K562 (cell line): Measurements from ENCODE around the gene RDH13. TPM values are rescaled to one million over a fixed set of nuclear protein-coding genes. Genes with fewer than 3 reads are reported as not detected.
A peak's percentile ranks its signal among the peaks of the same experiment; 100 is the strongest.
"Not testable (repeated sequence)": the region's sequence is repeated elsewhere in the genome, so short reads cannot be mapped to it uniquely, and the experiment has no call there.

Source experiments
- ATAC-seq: fragments of 200-7000 bp; cut with Tn5 transposase; 3 replicates; pipeline ENCODE4 v1.9.1; 2020; ENCODE audit warnings: moderate library complexity
- BruUV-seq: library from RNA; stranded (reverse); fragments of 400-500 nt; replicated peaks from 2 replicates; lab custom pipeline; 2021; lab: Mats Ljungman, UMichigan
- CTCF ChIA-PET: fragments of 300-600 bp; formaldehyde crosslinking; extraction: SDS; loops from one replicate; lab custom pipeline; 2021; ENCODE audit warnings: low intra/inter-chr PET ratio; lab: Yijun Ruan, JAX
- POLR2A ChIA-PET: fragments of 300-600, 350-650 bp; sonication (Branson Sonifier 250); formaldehyde crosslinking; extraction: SDS; loops from one replicate; lab custom pipeline; 2021; ENCODE audit warnings: antibody characterized with exemption, inconsistent platforms; lab: Yijun Ruan, JAX
- DNase-seq, 4 experiments: peaks; one replicate each; pipeline versions ENCODE4 v3.0.0 to v3.0.0-alpha.2; 2011 to 2018; ENCODE audit warnings: low spot score in 3 of 4, mixed read lengths in 3 of 4; ENCODE audit errors: extremely low read depth in 1 of 4
- FAIRE-seq: peaks from 2 replicates; lab custom pipeline; 2011; peaks lifted over from hg19 to GRCh38; lab: Jason Lieb, UNC
- H2AFZ ChIP-seq: 2 replicates; pipeline ENCODE4 v1.6.0; 2011; ENCODE audit warnings: low read depth, low read length, control low read depth, inconsistent platforms
- H3K27ac ChIP-seq: fragments of 200-600 bp; 3 replicates; pipeline ENCODE4 v1.8.0; 2011; ENCODE audit warnings: low read depth, mild to moderate bottlenecking, control low read depth, inconsistent platforms, low read length, moderate library complexity, mixed read lengths; ENCODE audit errors: extremely low read depth
- H3K27me3 ChIP-seq, 2 experiments: fragments of 300-600 bp in 1 of 2; 2 replicates in 1 of 2; 3 replicates in 1 of 2; pipeline versions ENCODE4 v1.6.0 to v1.8.0; 2011; ENCODE audit warnings: inconsistent platforms in 2 of 2, low read length in 2 of 2, mild to moderate bottlenecking in 1 of 2, mixed read lengths in 1 of 2, moderate library complexity in 1 of 2; ENCODE audit not compliant: control insufficient read depth in 2 of 2, insufficient read depth in 2 of 2
- H3K36me3 ChIP-seq: fragments of 300-600 bp; 3 replicates; pipeline ENCODE4 v1.8.0; 2011; ENCODE audit warnings: mild to moderate bottlenecking, low read length, inconsistent platforms; ENCODE audit not compliant: control insufficient read depth, insufficient read depth
- H3K4me1 ChIP-seq, 2 experiments: fragments of 200-600 bp in 1 of 2; replicated peaks in 1 of 2; 2 replicates in 1 of 2; 3 replicates in 1 of 2; pipeline versions ENCODE4 v1.5.1 to v1.8.0; 2011; ENCODE audit warnings: inconsistent platforms in 2 of 2, low read length in 2 of 2, mild to moderate bottlenecking in 1 of 2, mixed read lengths in 1 of 2, moderate library complexity in 1 of 2; ENCODE audit not compliant: control insufficient read depth in 2 of 2, insufficient read depth in 2 of 2
- H3K4me2 ChIP-seq: 2 replicates; pipeline ENCODE4 v1.6.1; 2011; ENCODE audit warnings: low read length, control low read depth, inconsistent platforms, mixed read lengths; ENCODE audit not compliant: insufficient read depth
- H3K4me3 ChIP-seq: fragments of 200-600 bp; sonication (generic), shearing (Covaris generic); 2 replicates; pipeline ENCODE4 v1.5.1; 2016; ENCODE audit warnings: control low read depth, inconsistent platforms
- H3K79me2 ChIP-seq: fragments of 200-600 bp; 3 replicates; pipeline ENCODE4 v1.8.0; 2011; ENCODE audit warnings: low read length, inconsistent platforms; ENCODE audit not compliant: control insufficient read depth, insufficient read depth
- H3K9ac ChIP-seq, 2 experiments: 2 replicates each; pipeline versions ENCODE4 v1.6.0 to v1.6.1; 2011; ENCODE audit warnings: low read depth in 2 of 2, low read length in 2 of 2, control low read depth in 1 of 2, inconsistent platforms in 1 of 2, mild to moderate bottlenecking in 1 of 2, mixed read lengths in 1 of 2; ENCODE audit not compliant: insufficient read depth in 1 of 2
- H3K9me1 ChIP-seq: one replicate; pipeline ENCODE4 v1.6.0; 2011; ENCODE audit warnings: inconsistent platforms, mild to moderate bottlenecking, low read length, moderate library complexity; ENCODE audit not compliant: control insufficient read depth, insufficient read depth
- H3K9me3 ChIP-seq: replicated peaks from 2 replicates; pipeline ENCODE4 v1.5.1; 2011; ENCODE audit warnings: low read depth, low read length, inconsistent platforms; ENCODE audit not compliant: control insufficient read depth, insufficient read depth
- H4K20me1 ChIP-seq: replicated peaks from 2 replicates; pipeline ENCODE4 v1.6.1; 2011; ENCODE audit warnings: low read length, inconsistent platforms, mixed read lengths; ENCODE audit not compliant: control insufficient read depth, insufficient read depth
- ATF1 ChIP-seq, 2 experiments: fragments of 450-650 bp in 1 of 2; IDR thresholded peaks; 2 replicates each; pipeline ENCODE4 v1.6.1; 2016; ENCODE audit warnings: missing compliant biosample characterization in 1 of 2, missing genetic modification characterization in 1 of 2
- ATF3 ChIP-seq, 2 experiments: fragments of 450-650 bp in 1 of 2; sonication (generic) in 1 of 2; formaldehyde crosslinking in 1 of 2; IDR thresholded peaks in 1 of 2; conservative IDR thresholded peaks in 1 of 2; 2 replicates each; pipeline versions ENCODE4 v1.6.1 to v1.8.1; 2016 to 2023; ENCODE audit warnings: mild to moderate bottlenecking in 2 of 2, moderate library complexity in 2 of 2, inconsistent platforms in 1 of 2, missing genetic modification reagents in 1 of 2
- ATF7 ChIP-seq: fragments of 450-650 bp; IDR thresholded peaks from 2 replicates; pipeline ENCODE4 v1.7.1; 2014; ENCODE audit warnings: mild to moderate bottlenecking, moderate library complexity
- C11orf30 ChIP-seq: fragments of 450-650 bp; IDR thresholded peaks from 2 replicates; pipeline ENCODE4 v1.6.1; 2016; ENCODE audit warnings: low read depth, mild to moderate bottlenecking
- CEBPG ChIP-seq, 3 experiments: fragments of 200-800 bp in 1 of 3; sonication (Bioruptor generic) in 1 of 3; sonication (generic) in 1 of 3; formaldehyde crosslinking in 1 of 3; IDR thresholded peaks in 2 of 3; conservative IDR thresholded peaks in 1 of 3; 2 replicates each; pipeline versions ENCODE4 v1.6.1 to v1.8.0; 2016 to 2022; ENCODE audit warnings: missing compliant biosample characterization in 2 of 3, missing genetic modification characterization in 2 of 3, mild to moderate bottlenecking in 1 of 3, missing genetic modification reagents in 1 of 3
- CREM ChIP-seq: IDR thresholded peaks from 2 replicates; pipeline ENCODE4 v1.6.1; 2014; ENCODE audit warnings: antibody characterized with exemption, low read depth
- JUND ChIP-seq, 2 experiments: IDR thresholded peaks; 2 replicates in 1 of 2; 3 replicates in 1 of 2; pipeline ENCODE4 v1.6.1; 2011; ENCODE audit warnings: borderline replicate concordance in 2 of 2, low read depth in 2 of 2, low read length in 2 of 2, improper control_type of control experiment in 1 of 2, missing biosample characterization in 1 of 2, missing genetic modification characterization in 1 of 2, missing genetic modification reagents in 1 of 2
- MAFG ChIP-seq: fragments of 450-650 bp; conservative IDR thresholded peaks from 2 replicates; pipeline ENCODE4 v1.6.1; 2016; ENCODE audit warnings: missing genetic modification characterization, missing compliant biosample characterization
- NFE2 ChIP-seq: IDR thresholded peaks from 2 replicates; pipeline ENCODE4 v1.6.1; 2014; ENCODE audit warnings: antibody characterized with exemption, low read depth
- POLR2G ChIP-seq: fragments of 200-400 bp; formaldehyde crosslinking; IDR thresholded peaks from 2 replicates; pipeline ENCODE4 v1.6.1; 2017; ENCODE audit warnings: low read depth, mild to moderate bottlenecking, antibody characterized with exemption, low read length, moderate library complexity
- ZNF316 ChIP-seq: fragments of 450-650 bp; IDR thresholded peaks from 2 replicates; pipeline ENCODE4 v1.6.1; 2016
- WGBS: fragments of 100-300 bp; shearing (Covaris generic); methylation state at CpG from one replicate; pipeline ENCODE4 v1.1.6; 2016; ENCODE audit warnings: low coverage, mixed read lengths; ENCODE audit not compliant: insufficient coverage; ENCODE audit errors: missing lambda C conversion rate; 5-methylcytosine and 5-hydroxymethylcytosine counted together
- in situ Hi-C: fragments of 300-500 bp; cut with MboI; formaldehyde crosslinking; loops from 4 replicates; pipeline ENCODE4 v1.15.0; 2018; ENCODE audit warnings: inconsistent platforms, mixed read lengths
- intact Hi-C: fragments of 100-400 bp; cut with micrococcal nuclease; formaldehyde crosslinking; loops from 2 replicates; pipeline ENCODE4 v1.14.2; 2022
- polyA plus RNA-seq, 8 experiments: library from polyadenylated mRNA; depleted of rRNA in 4 of 8; stranded (reverse) in 5 of 8; unstranded in 3 of 8; fragments of >200 nt; fragmentation: Nextera tagmentation in 2 of 8; fragmentation: Illumina TruSeq in 1 of 8; extraction: Ambion mirVana in 2 of 8; extraction: Trizol in 1 of 8; gene quantifications; 2 replicates each; pipeline versions ENCODE4 v1.2.1 to v1.2.3, GENCODE V29; 2011 to 2014; ENCODE audit warnings: inconsistent platforms in 1 of 8, missing spikeins in 1 of 8
- total RNA-seq, 7 experiments: library from RNA; depleted of rRNA in 6 of 7; stranded (reverse); fragments of >200 nt in 6 of 7; fragmentation: Illumina TruSeq in 2 of 7; extraction: Trizol in 2 of 7; gene quantifications; 2 replicates each; pipeline versions ENCODE4 v1.2.1 to v1.2.3, GENCODE V29; 2011 to 2021; ENCODE audit warnings: low replicate concordance in 1 of 7

RDH13 gene
- total and polyA plus RNA-seq, 9 of the 15 experiments (the other 6 are each of a cell fraction or from before 2014, with no cell fraction given), result 7.5 to 70.3 (median 39.5) TPM

- no peak for TF ChIP-seq ATF1 (CRISPR knock-in tag; IDR thresholded peaks at IDR 0.05)
- peak; percentile 1 for TF ChIP-seq ATF1 (tag; IDR thresholded peaks at IDR 0.05)
- TF ChIP-seq CEBPG (CRISPR knock-in tag; IDR thresholded peaks at IDR 0.05), result no peak
- 0 out of 4 replicates have a peak, but pooled peaks of 1 of the 2 experiments have one; percentile 3 for TF ChIP-seq CEBPG (tag; conservative IDR thresholded peaks at IDR 0.05 in 1 of 2, IDR thresholded peaks at IDR 0.05 in 1 of 2)
Observed at GRCh38 chr19:55063492-55063843, 520 bp upstream of the RDH13 start (continued).

- 0 out of 2 replicates have a peak overlapping the region, but pooled peaks have one; percentile 9 for H3K4me2 ChIP-seq
- in situ Hi-C loops; DNase-seq; H3K9me3 ChIP-seq; POLR2A ChIA-PET; intact Hi-C loops; H4K20me1 ChIP-seq; H3K9me1 ChIP-seq; H2AFZ ChIP-seq; H3K27me3 ChIP-seq; CTCF ChIA-PET; H3K9ac ChIP-seq; FAIRE-seq; ATAC-seq; H3K27ac ChIP-seq; H3K4me3 ChIP-seq; TF ChIP-seq ATF3 (CRISPR knock-in tag; conservative IDR thresholded peaks at IDR 0.05): not testable (repeated sequence)
- peaks cover 49% of the 10 kb centered on the region for H3K79me2 ChIP-seq
- peaks cover 59% of the 10 kb centered on the region for H3K36me3 ChIP-seq
- TF ChIP-seq NFE2 (peak; percentile 51; the same call in 1 of the 2 replicates), JUND (IDR thresholded peaks at IDR 0.05; ENCODE audit: borderline replicate concordance, low read depth, low read length) (peak; percentile 55; the same call in 1 of the 2 replicates), JUND (tag; IDR thresholded peaks at IDR 0.05; ENCODE audit: borderline replicate concordance, low read depth, low read length) (peak; percentile 36; the same call in 1 of the 3 replicates), ATF7 (peak; percentile 62), ATF3 (IDR thresholded peaks at IDR 0.05) (0 out of 2 replicates have a peak, but pooled peaks have one; percentile 19), POLR2G (peak; percentile 34; the same call in 1 of the 2 replicates), ZNF316 (peak; percentile 38; the same call in 1 of the 2 replicates), CREM (peak; percentile 52), MAFG (tag) (peak; percentile 33; the same call in 1 of the 2 replicates), C11orf30 (0 out of 2 replicates have a peak, but pooled peaks have one; percentile 8)
- peaks cover 3 to 19% of the 10 kb centered on the region in 2 experiments; a peak in 4 of 5 replicates for H3K4me1 ChIP-seq
- BruUV-seq, result TSS peak; percentile 30
- WGBS, result 51% methylated on average over 9 of the region's 9 CpGs
Observed at GRCh38 chr19:55060287-55060686, 2.7 kb downstream of the RDH13 start.
